Esophagus muscularis mucosa (tissue), 3 donors: ENCODE data around the gene CHST15.

Experiments used
- CTCF ChIP-seq, 3 experiments: fragments of 200-600 bp in 2 of 3; fragments of 450-650 bp in 1 of 3; sonication (generic) in 2 of 3; IDR thresholded peaks; one replicate each; pipeline ENCODE4 v1.5.1; 2017 to 2019; ENCODE audit warnings: antibody characterized with exemption in 3 of 3, mild to moderate bottlenecking in 2 of 3, moderate library complexity in 1 of 3
- POLR2A ChIP-seq: fragments of 450-650 bp; IDR thresholded peaks from one replicate; pipeline ENCODE4 v1.6.1; 2017; ENCODE audit warnings: antibody characterized with exemption, moderate library complexity, mild to moderate bottlenecking, low read depth
- POLR2AphosphoS5 ChIP-seq, 2 donors: sonication (generic); formaldehyde crosslinking; IDR thresholded peaks; one replicate each; pipeline ENCODE4 v1.6.1; 2017; ENCODE audit warnings: antibody characterized with exemption in 2 of 2

- TF ChIP-seq POLR2A (no peak), CTCF (IDR thresholded peaks at IDR 0.05) (no peak), POLR2AphosphoS5 (IDR thresholded peaks at IDR 0.05) (no peak)
Observed at GRCh38 chr10:124065382-124066125, 27.8 kb downstream of the CHST15 start.
